ENCODE measurements around the gene CD207.
A peak's percentile ranks its signal among the peaks of the same experiment; 100 is the strongest.

CD207 gene

DNA sequence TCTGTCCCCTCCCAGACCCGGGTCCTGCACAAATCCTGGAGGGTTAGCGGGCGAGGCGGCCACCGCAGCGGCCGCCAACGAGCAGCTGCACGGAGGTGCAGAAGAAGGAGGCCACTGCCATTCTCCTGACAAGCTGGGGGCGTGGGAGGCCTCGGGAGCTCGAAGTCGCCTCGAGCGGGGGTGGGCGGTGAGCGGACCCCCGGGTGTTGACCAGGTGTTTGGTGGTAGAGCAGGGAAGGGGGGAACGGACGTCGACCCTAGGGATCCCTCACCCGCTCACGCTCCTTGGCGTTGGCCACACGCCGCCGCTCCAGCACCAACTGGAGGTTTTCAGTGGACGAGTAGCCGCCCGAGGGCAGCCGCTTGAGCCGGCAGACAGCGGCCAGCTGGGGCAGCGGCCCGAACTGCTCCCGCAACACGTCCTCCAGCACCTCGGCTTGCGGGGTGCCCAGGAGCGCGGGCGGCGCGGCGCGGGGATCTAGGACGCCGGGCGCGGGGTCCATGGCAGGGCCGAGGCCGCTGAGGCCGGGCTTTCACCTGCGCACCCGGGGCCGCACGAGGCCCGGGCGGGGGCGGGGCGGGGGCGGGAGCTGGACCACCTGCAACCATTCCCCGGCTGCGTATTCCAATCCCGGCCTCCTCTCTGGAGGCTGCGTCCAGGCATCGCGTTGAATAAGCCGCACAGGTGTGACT, 45.3 kb downstream of the CD207 start, which contains the start of gene FIGLA:
FIGLA (minus strand) TSS at position 508 of the 693 bp plus-strand sequence; CDS start at position 503, 5 bp downstream.
- no peak for DNase-seq

GRCh38 chr2:70789304-70790135, 46.1 kb downstream of the CD207 start:
- peak in 2 of 4 experiments; percentile 3 to 25 for DNase-seq

GRCh38 chr2:70785137-70785911, 50.3 kb downstream of the CD207 start:
- DNase-seq, result no peak

DNA sequence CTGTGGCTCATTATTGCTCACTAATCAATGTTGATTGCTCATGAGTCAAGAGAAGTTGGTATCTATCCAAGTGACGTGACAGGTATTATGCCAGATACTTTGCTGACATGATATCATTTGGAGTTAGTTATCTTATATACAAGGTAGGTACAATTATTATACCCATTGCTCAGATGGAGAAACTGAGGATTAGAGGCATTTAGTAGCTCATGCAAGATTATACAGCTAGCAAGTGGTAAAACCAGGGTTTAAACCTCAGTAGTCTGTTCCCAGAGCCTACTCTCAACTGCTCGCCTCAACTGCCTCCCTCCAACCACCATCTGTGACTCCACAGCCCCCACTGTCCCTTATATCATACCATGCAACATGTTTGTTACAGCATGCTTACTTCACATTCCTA, 51.3 kb downstream of the CD207 start:
- no peak for DNase-seq
